Jurkat, Clone E6-1 (cell line): ENCODE data around the gene KLHL13.
"Not testable (repeated sequence)": the region's sequence is repeated elsewhere in the genome, so short reads cannot be mapped to it uniquely, and the experiment has no call there.

Experiments used
- DNase-seq: peaks from one replicate; pipeline ENCODE4 v3.0.0-alpha.2; 2011; ENCODE audit warnings: low read depth, low spot score
- H3K4me3 ChIP-seq: 2 replicates; pipeline ENCODE4 v1.5.1; 2011; ENCODE audit warnings: mild to moderate bottlenecking, low read length, control low read depth, moderate library complexity

KLHL13 gene

DNA sequence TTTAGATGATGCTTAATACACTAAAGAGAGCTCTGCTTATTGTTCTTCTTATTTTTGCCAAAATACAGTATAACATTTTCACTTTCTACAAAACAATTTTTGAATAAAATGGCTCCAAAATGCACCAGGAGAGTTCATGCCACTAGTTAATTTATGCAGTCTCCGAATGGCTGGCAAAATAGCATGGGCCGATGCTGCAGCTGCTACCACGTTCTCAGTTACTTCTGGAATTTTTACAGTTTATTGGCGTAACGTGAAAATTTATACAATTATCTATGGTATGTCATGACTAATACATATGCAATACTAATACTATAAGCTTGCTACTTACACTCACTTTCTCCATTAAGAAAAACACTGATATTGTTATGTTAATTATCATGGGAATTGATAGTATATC is 16.5 kb downstream of the KLHL13 start:
- DNase-seq, result no peak
- no peak overlapping the region for H3K4me3 ChIP-seq

DNA sequence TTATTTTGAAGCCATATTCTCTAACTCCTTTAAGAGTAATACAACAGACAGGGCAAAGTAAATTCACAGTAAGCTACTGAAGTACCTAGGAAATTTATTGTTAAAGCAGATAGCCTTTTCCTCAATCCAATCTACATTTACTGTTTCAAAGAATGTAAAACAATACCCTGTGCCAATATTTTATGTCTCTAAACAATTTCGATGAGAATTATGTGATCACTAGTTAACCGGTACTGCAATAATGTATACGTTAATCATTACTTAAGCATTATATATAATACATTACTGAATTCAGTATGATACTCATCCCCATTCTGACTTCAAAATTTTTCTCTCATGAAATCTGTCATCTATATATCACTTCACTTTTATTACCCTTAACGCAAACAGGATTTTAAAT is 28.5 kb downstream of the KLHL13 start:
- no peak overlapping the region for H3K4me3 ChIP-seq
- no peak for DNase-seq

- H3K4me3 ChIP-seq, result no peak overlapping the region
- DNase-seq, result no peak
Observed at GRCh38 chrX:118074196-118074595, 42.4 kb downstream of the KLHL13 start.

GRCh38 chrX:118066867-118067515 is 49.6 kb downstream of the KLHL13 start:
- no peak overlapping the region for H3K4me3 ChIP-seq
- DNase-seq, result no peak

GRCh38 chrX:118062817-118063615 is 53.6 kb downstream of the KLHL13 start:
- H3K4me3 ChIP-seq, result no peak overlapping the region
- DNase-seq, result no peak

GRCh38 chrX:118062048-118062789 is 54.4 kb downstream of the KLHL13 start:
- no peak for DNase-seq
- no peak overlapping the region for H3K4me3 ChIP-seq

DNA sequence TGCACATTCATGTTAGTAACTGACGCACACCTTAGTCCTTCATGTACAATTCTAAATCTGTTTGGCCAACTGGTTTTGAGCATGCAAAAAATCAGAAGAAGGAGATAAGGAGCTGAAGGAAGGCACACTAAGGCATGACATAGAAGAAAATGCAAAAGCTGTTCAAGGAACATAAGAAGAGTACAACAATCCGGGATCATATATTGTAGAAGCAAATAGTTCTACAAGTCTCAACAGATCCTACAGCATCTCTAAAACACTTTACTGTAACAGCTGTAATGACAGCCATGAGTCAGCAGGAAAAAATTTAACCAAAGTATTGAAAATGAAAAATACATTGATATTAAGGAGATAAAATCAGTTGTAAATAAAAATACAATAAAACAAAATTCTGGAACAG is 57.7 kb downstream of the KLHL13 start:
- H3K4me3 ChIP-seq, result no peak overlapping the region
- DNase-seq, result no peak

GRCh38 chrX:118056870-118057269 is 59.7 kb downstream of the KLHL13 start:
- no peak overlapping the region for H3K4me3 ChIP-seq
- no peak for DNase-seq

- no peak for DNase-seq
Observed at GRCh38 chrX:118049713-118050112, 66.9 kb downstream of the KLHL13 start.

GRCh38 chrX:118047446-118048186 is 69.0 kb downstream of the KLHL13 start:
- H3K4me3 ChIP-seq, result no peak overlapping the region
- DNase-seq, result no peak

More at GRCh38 chrX:118049713-118050112, 66.9 kb downstream of the KLHL13 start:
- H3K4me3 ChIP-seq, result no peak overlapping the region

DNA sequence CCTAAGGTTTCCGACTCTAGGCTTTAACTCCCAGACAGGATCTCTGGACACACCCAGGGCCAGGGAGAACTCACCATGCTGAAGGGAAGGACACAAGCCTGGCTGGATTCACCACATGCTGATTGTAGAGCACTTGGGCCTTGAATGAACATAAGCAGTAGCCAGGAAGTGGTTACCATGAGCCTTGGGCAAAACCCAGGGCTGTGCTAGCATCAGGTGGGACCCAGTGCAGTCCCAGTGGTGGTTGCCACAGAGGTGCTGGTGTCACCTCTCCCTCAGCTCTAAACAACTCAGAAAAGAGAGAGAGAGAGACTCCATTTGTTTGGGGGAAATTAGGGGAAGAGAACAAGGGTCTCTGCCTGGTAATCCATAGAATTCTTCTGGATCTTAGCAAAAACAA is 77.0 kb downstream of the KLHL13 start:
- H3K4me3 ChIP-seq, result no peak overlapping the region
- no peak for DNase-seq

GRCh38 chrX:118038614-118039365 is 77.8 kb downstream of the KLHL13 start:
- DNase-seq, result no peak
- no peak overlapping the region for H3K4me3 ChIP-seq

DNA sequence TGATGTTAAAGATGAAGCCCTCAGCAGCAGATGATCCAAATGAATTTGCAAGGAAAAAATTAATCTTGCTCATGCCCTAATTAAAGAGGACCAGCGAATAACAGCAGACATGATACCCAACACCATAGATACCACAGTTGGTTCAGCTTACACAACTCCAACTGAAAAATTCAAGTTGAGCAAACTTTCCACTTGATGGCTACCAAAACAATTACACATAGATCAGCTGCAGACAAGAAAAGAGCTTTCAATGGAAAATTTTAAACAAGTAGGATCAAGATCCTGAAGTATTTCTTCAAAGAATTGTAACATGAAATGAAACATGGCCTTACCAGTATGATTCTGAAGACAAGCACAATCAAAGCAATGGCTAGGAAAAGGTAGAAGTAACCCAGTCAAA is 90.0 kb downstream of the KLHL13 start:
- H3K4me3 ChIP-seq, result no peak overlapping the region
- DNase-seq, result no peak

DNA sequence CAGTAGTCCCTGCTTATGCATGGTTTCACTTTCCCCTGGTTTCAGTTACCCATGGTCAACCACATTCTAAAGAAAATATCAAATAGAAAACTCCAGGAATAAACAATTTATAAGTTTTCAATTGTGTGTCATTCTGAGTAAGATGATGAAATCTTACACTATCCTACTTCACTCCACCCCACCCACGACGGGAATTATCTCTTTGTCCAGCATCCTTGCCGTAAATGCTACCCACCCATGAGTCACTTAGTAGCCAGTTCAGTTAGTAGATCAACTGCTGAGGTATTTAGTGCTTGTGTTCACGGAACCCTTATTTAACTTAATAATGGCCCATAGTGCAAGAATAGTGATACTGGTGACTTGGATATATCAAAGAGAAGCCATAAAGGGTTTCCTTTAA is 91.4 kb downstream of the KLHL13 start:
- no peak for DNase-seq
- H3K4me3 ChIP-seq, result no peak overlapping the region

DNA sequence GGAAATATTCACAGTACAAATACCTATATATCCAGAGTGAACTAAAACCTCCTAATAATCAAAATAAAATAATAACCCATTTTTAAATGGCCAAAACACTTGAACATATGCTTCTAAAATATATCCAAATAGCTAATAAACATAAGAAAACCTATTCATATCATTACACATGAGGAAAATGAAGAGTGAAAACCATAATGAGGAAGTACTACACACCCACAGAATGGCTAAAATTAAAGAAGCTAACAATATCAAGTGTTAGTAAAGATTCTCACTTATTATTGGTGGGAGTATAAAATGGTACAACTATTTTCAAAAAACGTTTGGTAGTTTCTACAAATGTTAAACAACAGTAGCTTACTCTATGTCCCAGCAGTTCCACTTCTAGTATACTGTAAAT is 92.1 kb downstream of the KLHL13 start:
- no peak overlapping the region for H3K4me3 ChIP-seq
- no peak for DNase-seq

DNA sequence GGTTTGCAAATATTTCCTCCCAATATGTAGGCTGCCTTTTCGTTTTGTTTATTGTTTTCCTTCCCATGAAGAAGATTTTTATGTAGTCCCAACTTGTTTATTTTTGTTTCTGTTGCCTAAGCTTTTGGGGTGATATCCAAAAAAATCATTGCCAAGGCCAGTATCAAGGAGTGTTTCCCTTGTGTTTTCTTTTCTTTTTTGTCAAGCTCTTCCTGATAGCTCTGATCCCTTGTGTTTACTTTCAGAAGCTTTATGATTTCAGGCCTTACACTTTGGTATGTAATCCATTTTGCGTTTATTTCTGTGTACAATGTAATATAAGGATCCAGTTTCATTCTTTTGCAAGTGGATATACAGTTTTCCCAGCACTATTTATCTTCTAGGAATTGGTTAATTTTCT is 93.9 kb downstream of the KLHL13 start:
- DNase-seq, result no peak
- H3K4me3 ChIP-seq, result no peak overlapping the region

- DNase-seq, result no peak
- H3K4me3 ChIP-seq, result no peak overlapping the region
Observed at GRCh38 chrX:118016422-118016821, 100.2 kb downstream of the KLHL13 start.

- not testable (repeated sequence) for DNase-seq
Observed at GRCh38 chrX:118002417-118002816, 114.2 kb downstream of the KLHL13 start.

GRCh38 chrX:118000518-118000917 is 116.1 kb downstream of the KLHL13 start:
- H3K4me3 ChIP-seq, result no peak overlapping the region
- no peak for DNase-seq

More at GRCh38 chrX:118002417-118002816, 114.2 kb downstream of the KLHL13 start:
- not testable (repeated sequence) for H3K4me3 ChIP-seq
